Stimulated activated effector memory CD8-positive, alpha-beta T cell treated with anti-CD3 and anti-CD28 coated beads, Interleukin-12 subunit alpha, Interleukin-12 subunit beta, amount 100 ng/mL, for 72 hours (primary cell): Measurements from ENCODE around the gene ARHGEF17.

Experiments
- ATAC-seq: fragments of 150-1000 bp; cut with Tn5 transposase; 2 replicates; pipeline ENCODE4 v1.10.0; 2021
- DNase-seq, 2 donors: peaks; one replicate each; pipeline ENCODE4 v3.0.0; 2021 to 2022; ENCODE audit warnings: low spot score in 2 of 2
- H3K27ac Mint-ChIP-seq: one replicate; pipeline ENCODE4 v1.8.0; 2022; ENCODE audit warnings: mild to moderate bottlenecking, mixed read lengths
- H3K36me3 Mint-ChIP-seq: one replicate; pipeline ENCODE4 v1.8.0; 2022; ENCODE audit warnings: mild to moderate bottlenecking, mixed read lengths
- H3K4me1 Mint-ChIP-seq: one replicate; pipeline ENCODE4 v1.8.0; 2022; ENCODE audit warnings: mixed read lengths
- H3K4me3 Mint-ChIP-seq: one replicate; pipeline ENCODE4 v1.8.0; 2022; ENCODE audit warnings: mild to moderate bottlenecking, mixed read lengths
- H3K9me3 Mint-ChIP-seq: one replicate; pipeline ENCODE4 v1.8.0; 2022; ENCODE audit warnings: mixed read lengths

The ARHGEF17 gene

DNA sequence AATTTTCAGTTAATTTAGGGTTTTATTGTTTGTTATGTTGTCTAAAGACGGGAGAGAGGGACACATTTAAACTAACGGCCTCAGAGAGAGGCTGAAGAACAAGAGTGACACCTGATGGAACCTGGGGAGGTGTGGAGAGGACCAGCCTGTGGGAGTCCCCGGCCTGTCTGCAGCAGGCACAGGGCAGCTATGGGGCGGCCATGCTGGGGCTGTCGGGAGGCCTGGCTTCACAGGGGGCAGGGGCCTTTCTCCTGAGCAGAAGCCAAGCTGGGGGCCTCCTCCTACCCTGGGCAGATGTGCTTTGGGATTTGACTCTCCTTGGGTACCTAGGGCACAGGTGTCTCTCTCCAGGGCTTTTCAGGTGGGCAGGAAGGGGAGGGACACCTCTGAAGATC is 90.1 kb downstream of the ARHGEF17 start:
- Mint-ChIP-seq H3K9me3 (no peaks in the 10 kb centered on the region), H3K4me3 (no peak overlapping the region), H3K27ac (peak overlapping the region; percentile 83), H3K36me3 (peaks cover 87% of the 10 kb centered on the region), H3K4me1 (peaks cover 8% of the 10 kb centered on the region)
- ATAC-seq (no peak), DNase-seq (no peak)

- Mint-ChIP-seq H3K27ac (peak overlapping the region; percentile 83), H3K4me3 (no peak overlapping the region), H3K4me1 (peaks cover 8% of the 10 kb centered on the region), H3K9me3 (no peaks in the 10 kb centered on the region), H3K36me3 (peaks cover 85% of the 10 kb centered on the region)
- ATAC-seq = peak; percentile 6
- DNase-seq = no peak
These were observed 90.6 kb downstream of the ARHGEF17 start for GRCh38 chr11:73398721-73399120.

DNA sequence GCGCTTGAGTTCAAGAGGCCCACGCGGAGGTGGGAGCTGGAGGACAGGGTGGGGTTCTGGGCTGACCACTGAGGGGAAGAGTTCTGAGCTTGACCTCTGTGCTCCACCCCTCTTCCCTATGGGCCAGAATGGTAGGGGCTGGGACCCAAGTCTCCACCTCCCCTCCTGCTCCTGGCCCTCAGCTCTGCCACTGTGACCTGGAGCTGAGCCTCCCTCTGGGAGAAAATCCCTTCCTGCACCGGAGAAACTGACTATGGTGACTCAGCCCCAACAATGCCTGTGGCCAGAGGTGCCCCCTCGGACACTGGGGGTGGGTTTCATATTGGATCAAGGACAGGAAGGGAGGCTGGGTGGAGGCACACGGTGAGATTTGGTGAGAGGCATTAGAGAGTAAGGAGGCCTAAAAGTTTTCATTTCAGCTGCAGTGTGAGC is 91.1 kb downstream of the ARHGEF17 start:
- Mint-ChIP-seq H3K4me1 (peaks cover 8% of the 10 kb centered on the region), H3K9me3 (no peaks in the 10 kb centered on the region), H3K36me3 (peaks cover 83% of the 10 kb centered on the region), H3K4me3 (no peak overlapping the region), H3K27ac (peak overlapping the region; percentile 83)
- ATAC-seq (no peak), DNase-seq (no peak)

GRCh38 chr11:73399636-73400035 is 91.6 kb downstream of the ARHGEF17 start:
- DNase-seq = no peak
- Mint-ChIP-seq H3K4me1 (peaks cover 8% of the 10 kb centered on the region), H3K36me3 (peaks cover 78% of the 10 kb centered on the region), H3K27ac (peak overlapping the region; percentile 83), H3K9me3 (no peaks in the 10 kb centered on the region), H3K4me3 (no peak overlapping the region)
- no peak for ATAC-seq

DNA sequence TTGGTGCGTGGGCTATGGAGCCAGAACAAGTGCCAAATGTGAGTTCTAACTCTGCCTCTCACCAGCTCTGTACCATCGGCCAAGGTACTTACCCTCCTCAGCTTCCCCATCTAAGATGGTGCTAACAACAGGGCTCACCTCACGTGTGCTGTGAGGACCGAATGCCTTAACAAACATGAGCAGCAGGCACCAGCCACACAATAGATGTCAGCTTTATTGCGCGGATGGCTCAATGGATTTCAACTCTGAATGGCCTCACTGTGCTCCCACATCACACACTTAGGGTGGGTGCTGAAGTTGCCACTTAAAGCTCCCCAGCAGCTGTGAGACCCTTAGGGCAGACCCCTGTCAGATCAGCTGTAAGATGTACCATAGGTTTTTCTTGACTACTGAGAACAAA is 92.2 kb downstream of the ARHGEF17 start:
- peak overlapping the region; percentile 69 for H3K27ac Mint-ChIP-seq

GRCh38 chr11:73401217-73401923 is 93.3 kb downstream of the ARHGEF17 start:
- ATAC-seq (no peak), DNase-seq (no peak)
- H3K4me1 Mint-ChIP-seq = peaks cover 8% of the 10 kb centered on the region
- H3K36me3 Mint-ChIP-seq = peaks cover 69% of the 10 kb centered on the region
- no peak overlapping the region for H3K4me3 Mint-ChIP-seq
- no peaks in the 10 kb centered on the region for H3K9me3 Mint-ChIP-seq
- H3K27ac Mint-ChIP-seq = peak overlapping the region; percentile 69

More for the DNA sequence above, 92.2 kb downstream of the ARHGEF17 start:
- Mint-ChIP-seq H3K4me1 (peaks cover 8% of the 10 kb centered on the region), H3K36me3 (peaks cover 72% of the 10 kb centered on the region), H3K9me3 (no peaks in the 10 kb centered on the region), H3K4me3 (no peak overlapping the region)
- ATAC-seq (no peak), DNase-seq (no peak)

- ATAC-seq = no peak
- H3K36me3 Mint-ChIP-seq = peaks cover 61% of the 10 kb centered on the region
- H3K9me3 Mint-ChIP-seq = no peaks in the 10 kb centered on the region
- no peak overlapping the region for H3K4me3 Mint-ChIP-seq
- H3K4me1 Mint-ChIP-seq = peaks cover under 1% of the 10 kb centered on the region
- peak overlapping the region; percentile 69 for H3K27ac Mint-ChIP-seq
- DNase-seq = peak in 1 of 2 donors; percentile 48
These were observed 94.1 kb downstream of the ARHGEF17 start for GRCh38 chr11:73401924-73402833.

GRCh38 chr11:73402834-73403185 is 94.7 kb downstream of the ARHGEF17 start:
- no peaks in the 10 kb centered on the region for H3K9me3 Mint-ChIP-seq

DNA sequence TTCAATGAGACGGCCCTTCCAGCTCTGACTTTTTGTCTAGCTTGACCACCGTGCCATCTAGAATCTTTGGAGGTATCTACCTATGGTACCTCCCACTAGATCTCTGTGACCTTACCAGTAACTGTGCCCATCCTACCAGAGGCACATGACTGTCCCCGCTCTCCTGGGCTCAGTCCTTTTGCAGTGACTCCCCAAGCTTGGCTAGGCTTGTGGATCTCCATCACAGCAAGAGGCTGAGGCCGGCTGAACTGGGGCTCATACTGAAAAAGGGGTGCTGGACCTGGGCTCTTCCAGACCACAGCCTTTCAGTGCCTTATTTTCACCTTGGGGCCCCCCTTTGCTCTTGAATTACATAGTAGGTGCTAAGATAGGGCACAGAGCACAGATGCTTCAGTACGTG is 95.5 kb downstream of the ARHGEF17 start:
- Mint-ChIP-seq H3K4me3 (no peak overlapping the region), H3K4me1 (peaks cover 5% of the 10 kb centered on the region), H3K9me3 (no peaks in the 10 kb centered on the region), H3K27ac (peak overlapping the region; percentile 52), H3K36me3 (peaks cover 58% of the 10 kb centered on the region)
- DNase-seq (no peak), ATAC-seq (no peak)

More at GRCh38 chr11:73402834-73403185, 94.7 kb downstream of the ARHGEF17 start:
- ATAC-seq (no peak), DNase-seq (no peak)
- H3K4me3 Mint-ChIP-seq = no peak overlapping the region
- H3K4me1 Mint-ChIP-seq = peaks cover 2% of the 10 kb centered on the region
- peak overlapping the region; percentile 52 for H3K27ac Mint-ChIP-seq
- H3K36me3 Mint-ChIP-seq = peaks cover 58% of the 10 kb centered on the region

DNA sequence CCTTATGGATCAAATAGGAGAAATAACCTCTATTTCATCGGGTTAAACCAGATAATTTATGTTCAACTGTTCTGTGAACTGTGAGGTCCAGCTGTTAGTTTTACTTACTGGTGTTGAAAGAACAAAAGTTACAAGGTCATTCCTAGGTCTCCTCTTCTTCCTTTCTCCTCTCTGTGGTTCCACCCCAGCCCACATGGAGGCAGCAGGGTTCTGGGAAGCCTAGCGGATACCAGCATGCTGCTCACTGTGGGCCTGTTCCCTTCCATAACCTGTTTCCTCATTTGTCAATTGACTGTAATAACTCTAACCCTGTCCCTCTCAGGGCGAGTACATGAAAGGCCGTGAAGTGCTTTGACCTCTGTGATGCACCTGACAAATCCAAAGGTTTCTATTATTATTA is 96.0 kb downstream of the ARHGEF17 start:
- no peak overlapping the region for H3K4me3 Mint-ChIP-seq
- ATAC-seq (no peak), DNase-seq (no peak)
- peak overlapping the region; percentile 52 for H3K27ac Mint-ChIP-seq
- peaks cover 56% of the 10 kb centered on the region for H3K36me3 Mint-ChIP-seq
- H3K4me1 Mint-ChIP-seq = peaks cover 5% of the 10 kb centered on the region
- no peaks in the 10 kb centered on the region for H3K9me3 Mint-ChIP-seq

GRCh38 chr11:73404506-73405145 is 96.5 kb downstream of the ARHGEF17 start:
- H3K27ac Mint-ChIP-seq = peak overlapping the region; percentile 56
- ATAC-seq = no peak
- no peak overlapping the region for H3K4me3 Mint-ChIP-seq
- H3K9me3 Mint-ChIP-seq = no peaks in the 10 kb centered on the region
- DNase-seq = no peak
- peaks cover 5% of the 10 kb centered on the region for H3K4me1 Mint-ChIP-seq
- H3K36me3 Mint-ChIP-seq = peaks cover 50% of the 10 kb centered on the region

DNA sequence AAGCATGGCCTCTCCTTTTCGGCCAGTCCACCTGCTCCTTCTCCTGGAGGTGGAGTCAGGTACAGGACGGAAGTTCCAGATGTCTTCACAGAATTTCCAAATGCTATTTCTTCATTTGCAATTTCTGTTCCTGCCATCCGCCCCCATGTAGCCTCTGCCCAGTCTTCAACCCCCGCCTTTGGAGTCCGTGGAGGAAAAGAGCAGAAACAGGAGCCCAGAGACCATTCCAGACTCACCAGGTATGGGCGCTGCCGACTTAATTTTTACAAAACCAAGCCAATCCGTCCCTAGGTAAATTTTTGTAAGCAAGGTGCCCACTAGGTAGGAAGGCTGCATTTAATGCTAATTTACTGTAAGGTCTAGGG is 97.1 kb downstream of the ARHGEF17 start:
- H3K27ac Mint-ChIP-seq = peak overlapping the region; percentile 56
- H3K36me3 Mint-ChIP-seq = peaks cover 50% of the 10 kb centered on the region
- H3K4me1 Mint-ChIP-seq = peaks cover 5% of the 10 kb centered on the region
- no peaks in the 10 kb centered on the region for H3K9me3 Mint-ChIP-seq
- DNase-seq (no peak), ATAC-seq (no peak)
- H3K4me3 Mint-ChIP-seq = no peak overlapping the region

- Mint-ChIP-seq H3K4me1 (peaks cover 5% of the 10 kb centered on the region), H3K9me3 (no peaks in the 10 kb centered on the region), H3K4me3 (no peak overlapping the region), H3K36me3 (peaks cover 50% of the 10 kb centered on the region), H3K27ac (peak overlapping the region; percentile 30)
- ATAC-seq (no peak), DNase-seq (no peak)
These were observed 98.1 kb downstream of the ARHGEF17 start for GRCh38 chr11:73406131-73406530.

DNA sequence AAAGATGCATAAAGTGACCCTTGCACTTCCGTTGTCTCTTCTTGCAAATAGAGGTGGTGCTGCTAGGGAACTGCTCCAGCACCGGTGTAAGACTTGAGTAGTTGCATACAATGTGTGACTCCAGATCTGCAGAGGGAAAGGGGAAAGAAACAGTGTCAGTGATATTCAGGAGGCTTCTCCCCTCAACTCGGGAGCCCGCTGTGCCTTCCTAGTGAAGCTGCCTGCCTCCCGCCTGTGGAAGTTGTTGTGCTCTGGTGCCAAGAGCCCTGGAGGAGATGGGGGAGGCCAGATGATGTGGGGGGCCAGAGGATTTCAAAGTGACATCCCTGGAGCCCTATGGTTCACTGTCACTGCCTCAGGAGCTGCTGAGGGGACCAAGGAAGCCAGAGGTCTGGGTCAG is 98.5 kb downstream of the ARHGEF17 start:
- ATAC-seq (no peak), DNase-seq (no peak)
- Mint-ChIP-seq H3K9me3 (no peaks in the 10 kb centered on the region), H3K27ac (peak overlapping the region; percentile 30), H3K36me3 (peaks cover 48% of the 10 kb centered on the region), H3K4me3 (no peak overlapping the region), H3K4me1 (peaks cover 5% of the 10 kb centered on the region)

DNA sequence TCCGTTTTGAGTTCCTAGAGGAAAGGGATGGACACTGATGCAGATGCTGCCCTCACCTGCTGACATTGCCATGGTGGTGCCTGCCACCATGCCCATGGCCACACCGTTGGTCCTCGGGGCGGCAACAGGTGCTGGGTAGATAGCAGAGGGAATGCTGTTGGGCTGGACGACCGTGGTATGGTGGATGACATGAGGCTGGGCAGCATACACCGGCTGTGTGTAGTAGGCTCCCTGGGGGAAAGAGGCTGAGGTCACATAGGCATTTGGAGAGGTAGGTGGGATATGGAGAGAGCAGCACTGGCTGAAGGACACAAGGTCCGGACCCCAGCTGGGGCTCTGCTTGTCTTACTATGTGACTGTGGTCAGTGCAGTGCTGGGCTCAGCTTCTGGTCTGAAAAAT is 101.4 kb downstream of the ARHGEF17 start:
- Mint-ChIP-seq H3K36me3 (peaks cover 42% of the 10 kb centered on the region), H3K4me3 (no peak overlapping the region), H3K4me1 (peaks cover 10% of the 10 kb centered on the region)

More for the DNA sequence above, 101.4 kb downstream of the ARHGEF17 start:
- DNase-seq (no peak), ATAC-seq (no peak)
- peak overlapping the region; percentile 2 for H3K27ac Mint-ChIP-seq
- no peaks in the 10 kb centered on the region for H3K9me3 Mint-ChIP-seq
